Measurements from ENCODE around the gene NEURL1.

Gene NEURL1

GRCh38 chr10:103493362-103493915 is at the start of gene NEURL1:
Gene NEURL1, plus strand, starts transcription at chr10:103493705. Its CDS starts 683 bp downstream, at chr10:103494388.
- no peak for DNase-seq

GRCh38 chr10:103444478-103444877 is 49.0 kb upstream of the NEURL1 start:
- DNase-seq = no peak

- no peak for DNase-seq
These were observed 48.1 kb upstream of the NEURL1 start for GRCh38 chr10:103445366-103445765.

DNA sequence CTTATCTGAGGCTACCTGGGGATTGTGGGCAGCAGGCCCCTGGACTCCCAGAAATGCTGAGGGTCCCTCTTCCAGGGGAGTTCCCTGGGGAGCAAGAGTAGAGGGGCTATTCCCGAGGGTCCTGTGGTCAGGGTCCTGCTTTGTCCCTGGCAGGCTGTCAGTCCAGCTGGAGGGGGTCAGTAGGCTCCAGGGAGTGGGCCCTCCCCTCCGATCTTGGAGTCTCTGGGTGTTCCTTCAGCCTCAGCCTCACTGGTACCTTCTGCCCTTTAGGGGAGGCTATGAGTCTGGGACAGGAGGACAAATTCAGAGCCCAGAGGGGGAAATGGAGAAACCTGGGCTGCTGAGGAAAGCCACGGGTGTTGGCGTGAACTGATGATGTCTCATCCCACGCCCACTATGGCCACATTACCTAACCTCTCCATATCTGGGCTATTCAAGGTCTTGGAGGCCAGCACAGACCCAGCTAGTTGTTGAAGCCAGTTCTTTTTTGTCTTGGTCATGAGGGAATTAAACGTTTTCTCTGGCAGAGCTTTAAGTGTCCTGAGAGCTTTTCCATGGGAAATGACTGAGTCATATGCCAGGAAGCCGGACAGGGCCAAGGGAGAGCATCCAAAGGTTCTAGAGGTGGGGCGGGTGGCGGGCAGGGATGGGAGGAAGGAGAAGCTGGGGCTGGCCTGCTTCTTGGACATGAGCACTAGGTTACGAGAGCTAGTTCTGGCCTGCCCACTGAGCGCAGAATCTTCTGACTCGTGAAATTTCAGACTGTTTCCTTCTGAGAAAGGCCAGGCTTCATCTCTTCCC is 47.5 kb upstream of the NEURL1 start:
- no peak for DNase-seq

- no peak for DNase-seq
These were observed 46.3 kb upstream of the NEURL1 start for GRCh38 chr10:103447187-103447586.

GRCh38 chr10:103448746-103449145 is 44.8 kb upstream of the NEURL1 start:
- no peak for DNase-seq

DNA sequence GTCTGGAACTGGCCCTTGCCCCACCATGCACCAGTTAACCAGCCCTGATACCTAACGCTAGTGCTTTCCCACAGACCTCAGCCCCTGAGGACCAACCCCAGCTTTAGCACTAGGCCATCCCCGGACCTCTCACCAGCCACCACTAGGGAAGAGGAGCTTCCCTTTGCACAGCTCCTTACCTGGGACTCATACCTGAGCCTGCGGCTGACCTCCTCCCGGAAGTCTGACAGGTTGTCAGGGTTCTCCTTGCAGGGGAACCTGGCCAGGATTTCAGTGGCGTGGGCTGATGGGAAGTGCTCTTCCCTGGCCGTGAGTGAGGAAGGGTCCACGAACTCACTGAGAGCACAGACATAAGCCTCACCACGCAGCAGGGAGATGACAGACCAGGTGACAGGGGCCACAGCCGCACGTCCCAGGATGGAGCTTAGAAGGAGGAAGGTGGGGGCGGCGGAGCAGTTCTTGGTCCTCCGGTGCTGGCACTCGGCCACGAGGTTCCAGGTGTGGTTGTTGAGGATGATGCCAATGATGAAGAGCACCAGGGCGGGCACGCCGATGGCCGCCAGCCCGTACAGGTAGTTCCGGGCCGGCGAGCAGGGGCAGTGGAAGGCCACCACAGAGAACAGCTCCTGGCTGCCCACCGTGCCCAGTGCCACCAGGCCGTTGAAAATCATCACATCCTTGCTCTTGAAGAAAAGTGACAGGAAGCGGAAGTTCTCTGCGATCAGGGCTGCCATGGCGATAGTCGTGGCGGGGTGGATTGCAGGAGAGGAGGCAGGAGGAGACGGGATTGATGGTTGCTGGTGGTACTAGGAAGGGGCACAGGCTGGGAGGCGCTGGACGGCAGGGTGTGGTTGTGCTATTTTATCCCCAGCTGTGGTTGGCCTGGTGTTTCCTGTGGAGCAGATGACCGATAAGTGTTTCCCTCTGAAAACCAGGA is 44.0 kb upstream of the NEURL1 start:
- no peak for DNase-seq

DNA sequence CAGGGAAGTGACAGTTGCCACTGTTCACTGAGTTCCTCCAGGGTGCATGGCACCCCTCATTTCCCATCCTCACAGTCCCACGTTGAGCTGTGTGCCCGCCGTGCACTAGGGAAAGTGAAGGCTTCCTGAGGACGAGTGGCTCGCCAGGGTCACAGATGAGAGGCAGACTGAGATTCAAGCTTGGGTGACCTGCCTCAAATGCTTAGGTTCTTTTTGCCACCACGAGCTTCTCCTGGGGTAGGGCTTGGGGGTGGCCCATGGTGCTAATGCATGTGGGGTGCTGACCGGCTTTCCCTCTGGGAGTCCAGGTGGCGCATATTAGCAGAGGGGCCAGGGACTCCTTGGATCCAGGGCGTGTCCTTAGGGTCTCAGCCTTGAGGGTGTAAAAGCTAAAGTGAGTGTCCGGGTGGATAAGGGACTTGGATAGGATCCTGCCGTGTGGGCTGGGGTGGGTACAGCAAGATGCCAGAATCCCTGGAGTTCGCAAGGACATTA is 43.3 kb upstream of the NEURL1 start:
- DNase-seq = no peak

GRCh38 chr10:103451091-103451813 is 42.3 kb upstream of the NEURL1 start:
- no peak for DNase-seq

DNA sequence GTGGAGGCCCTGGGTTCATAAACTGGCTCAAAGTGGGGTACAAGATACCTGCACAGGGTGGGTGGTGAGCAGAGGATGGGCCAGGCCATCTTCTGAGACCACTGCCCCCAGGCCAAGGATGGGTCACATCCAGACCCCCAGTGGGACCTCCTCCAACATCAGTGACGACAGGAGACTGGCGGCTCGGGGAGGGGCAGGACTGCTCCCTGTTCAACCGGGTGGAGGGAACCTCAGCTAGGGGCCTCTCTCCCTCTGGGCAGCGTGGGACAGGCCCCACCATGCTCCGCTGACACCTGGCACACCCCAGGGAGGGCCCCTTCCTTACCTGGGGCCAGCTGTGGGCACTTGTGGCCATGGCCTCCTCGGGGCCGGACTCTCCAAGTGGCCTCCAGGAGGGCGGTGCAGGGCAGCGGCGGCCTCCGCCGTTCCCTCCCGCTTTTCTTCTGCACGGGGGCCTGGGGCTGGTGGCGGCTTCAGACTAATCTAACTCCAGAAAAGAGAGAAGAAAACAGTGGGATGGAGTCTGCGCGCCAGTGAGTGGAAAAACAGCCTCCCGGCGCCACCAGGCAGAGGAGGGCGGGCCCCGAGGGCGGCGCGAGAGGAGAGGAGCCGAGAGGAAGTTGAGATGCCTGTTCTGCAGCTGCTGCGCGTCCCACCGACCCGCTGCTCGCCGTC is 41.5 kb upstream of the NEURL1 start, which contains the start of gene CALHM2:
CALHM2 (minus strand) TSS at position 540 of the 675 bp plus-strand sequence. CDS start 2,429 bp downstream, outside the sequence.
- DNase-seq = no peak

DNA sequence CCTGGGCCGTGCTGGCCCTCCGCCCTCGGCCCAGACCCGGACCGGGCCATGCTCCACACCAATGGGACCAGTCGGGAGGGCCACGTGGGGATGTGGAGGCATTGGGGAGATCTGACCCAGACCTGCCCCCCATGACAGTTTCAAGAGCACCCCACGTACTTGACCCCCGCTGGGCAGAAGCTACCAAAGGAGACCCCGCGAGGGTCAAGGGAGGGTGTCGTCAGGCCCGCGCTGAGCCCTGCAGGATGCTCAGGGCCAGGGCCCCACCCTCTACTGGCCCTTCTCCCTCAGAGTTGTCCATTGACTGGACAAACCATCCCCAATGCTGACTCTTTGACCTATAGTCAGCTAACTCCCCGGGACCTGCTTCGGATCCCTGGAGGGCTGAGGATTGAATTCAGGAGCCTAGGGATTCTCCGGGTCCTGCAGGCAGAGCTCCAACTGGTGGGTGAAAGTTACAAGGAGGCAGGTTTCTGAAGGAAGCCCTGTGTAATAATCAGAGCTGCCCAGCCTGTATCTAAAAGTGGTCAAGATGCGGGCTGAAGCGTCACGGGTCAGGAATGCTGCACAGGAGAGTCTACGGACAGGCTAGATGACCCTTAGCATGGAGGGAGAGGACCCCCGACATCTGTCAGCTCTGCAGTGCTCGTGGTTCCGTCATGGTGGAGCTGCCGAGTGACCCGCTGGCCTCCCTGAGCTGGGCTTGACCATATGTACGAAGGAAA is 40.8 kb upstream of the NEURL1 start:
- no peak for DNase-seq

DNA sequence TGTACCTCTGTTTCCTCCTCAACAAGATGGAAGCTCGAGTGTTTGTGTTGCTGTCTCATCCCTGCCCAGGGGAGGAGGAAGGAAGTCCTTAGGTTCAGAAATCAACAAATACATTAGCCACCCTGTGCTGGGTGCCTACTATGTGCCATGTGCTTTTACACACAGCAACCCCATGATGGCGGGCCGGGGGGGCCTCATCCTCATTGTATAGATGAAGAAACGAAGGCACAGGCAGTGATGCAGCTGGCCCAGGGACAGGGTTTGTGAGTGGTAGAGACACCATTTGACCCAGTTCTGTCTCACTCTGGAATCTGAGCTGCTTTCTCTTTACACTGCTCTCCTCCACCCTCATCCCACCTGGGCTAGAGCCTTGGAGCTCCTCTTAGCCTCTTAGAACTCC is 39.5 kb upstream of the NEURL1 start:
- no peak for DNase-seq

GRCh38 chr10:103455235-103455634 is 38.3 kb upstream of the NEURL1 start:
- DNase-seq = no peak

DNA sequence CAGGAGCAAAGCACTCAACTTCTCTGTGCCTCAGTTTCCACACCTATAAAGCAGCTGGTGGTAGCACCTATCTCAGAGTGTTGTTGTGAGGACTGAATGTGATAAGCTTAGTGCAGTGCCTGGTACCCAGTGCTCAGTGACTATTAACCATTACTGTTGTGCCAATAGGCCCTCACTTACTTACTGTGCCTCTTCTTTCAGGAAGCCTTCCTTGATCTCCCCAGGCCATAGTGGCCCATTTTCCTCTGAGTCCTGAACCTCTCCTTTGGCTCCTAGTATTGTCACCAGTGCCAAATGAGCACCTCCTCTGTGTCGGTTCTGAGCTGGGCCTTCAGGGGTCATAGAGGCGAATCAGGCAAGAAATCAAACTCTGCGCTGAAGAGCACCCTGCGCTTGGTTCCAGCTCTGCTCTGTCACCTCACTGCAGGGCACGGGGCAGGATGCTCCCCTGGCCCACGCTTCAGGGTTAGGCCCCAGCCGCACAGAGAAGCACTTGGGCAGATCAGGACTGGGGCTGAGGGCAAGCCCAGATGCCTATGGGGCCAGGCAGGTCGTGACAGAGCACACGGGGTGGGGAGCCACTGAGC is 37.3 kb upstream of the NEURL1 start:
- no peak for DNase-seq

DNA sequence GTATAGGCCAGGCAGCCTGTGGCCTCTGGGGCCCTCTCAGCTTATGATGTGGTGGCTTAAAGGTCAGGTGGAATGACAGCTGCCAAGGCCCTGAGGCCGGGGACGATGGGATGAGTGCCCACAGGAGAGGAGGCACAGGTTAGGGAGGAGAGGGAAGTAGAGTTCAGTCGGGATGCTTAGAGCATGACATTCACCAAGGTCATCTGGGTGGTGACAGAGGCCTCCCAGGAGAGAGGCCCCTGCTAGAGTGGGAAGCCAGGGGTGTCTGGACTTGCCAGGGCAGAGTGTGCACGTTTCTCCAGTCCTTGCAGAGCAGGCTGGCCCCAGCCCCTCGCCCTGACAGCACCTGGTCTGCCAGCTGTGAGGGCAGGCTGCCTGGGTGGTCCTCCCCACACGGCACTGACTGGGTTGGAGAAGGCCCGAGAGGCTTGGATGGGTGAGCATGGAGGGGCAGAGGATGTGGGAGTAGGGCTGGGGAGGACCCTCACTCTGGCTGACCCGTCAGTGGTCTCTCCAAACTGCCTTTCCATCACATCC is 36.3 kb upstream of the NEURL1 start:
- DNase-seq = no peak

DNA sequence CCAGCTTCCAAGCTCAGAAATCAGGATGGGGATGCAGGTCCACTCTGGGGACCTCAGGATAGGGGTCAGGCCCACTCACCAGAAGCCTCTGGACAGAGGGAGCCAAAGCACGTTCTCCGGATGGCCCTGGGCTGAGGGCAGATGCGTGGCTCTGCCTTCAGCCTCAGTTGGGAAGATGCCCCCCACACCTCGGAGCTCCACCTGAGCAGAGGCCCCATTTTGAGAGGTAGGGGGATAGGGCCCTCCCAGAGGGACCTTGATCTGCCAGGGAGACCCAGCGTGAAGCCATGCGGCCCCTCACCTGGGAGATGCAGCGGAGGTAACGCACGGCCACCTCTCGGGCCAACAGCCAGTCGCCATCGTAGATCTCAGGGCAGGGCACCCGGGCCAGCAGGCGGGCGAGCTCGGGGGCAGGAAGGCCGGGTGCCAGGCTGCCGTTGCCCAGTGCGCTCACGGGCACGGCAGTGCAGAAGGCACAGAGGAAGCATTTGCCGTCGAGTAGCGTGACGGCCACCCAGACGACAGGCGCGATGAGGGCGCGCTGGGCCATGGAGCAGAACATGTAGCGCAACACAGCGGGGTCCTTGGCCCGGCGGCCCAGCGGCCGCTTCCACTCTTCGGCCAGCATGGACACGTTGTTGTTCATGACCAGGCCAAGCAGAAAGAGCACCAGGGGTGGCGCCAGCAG is 35.5 kb upstream of the NEURL1 start:
- no peak for DNase-seq

DNA sequence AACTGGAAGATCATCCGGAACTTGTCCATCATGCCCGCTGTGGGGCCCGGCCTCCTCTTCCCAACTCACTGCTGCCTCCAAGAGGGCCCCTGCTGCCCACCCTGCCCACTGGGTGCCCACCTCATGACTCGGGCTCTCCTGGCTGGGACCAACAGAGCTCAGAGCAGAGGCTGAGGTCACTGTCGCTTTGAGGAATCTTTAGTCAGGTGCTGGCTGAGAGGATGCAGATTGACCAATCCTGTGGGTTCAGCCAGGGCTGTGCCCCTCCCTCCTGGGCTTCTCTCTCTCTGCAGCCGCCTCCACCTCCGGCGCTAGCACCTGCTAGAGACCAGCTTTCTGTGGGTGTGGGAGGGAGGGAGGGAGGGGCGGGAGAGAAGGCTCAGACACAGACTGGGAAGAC is 34.8 kb upstream of the NEURL1 start, which contains the start of gene CALHM1:
CALHM1 (minus strand) TSS at position 181 of the 400 bp plus-strand sequence; CDS start at position 32, 149 bp downstream.
- DNase-seq = no peak

DNA sequence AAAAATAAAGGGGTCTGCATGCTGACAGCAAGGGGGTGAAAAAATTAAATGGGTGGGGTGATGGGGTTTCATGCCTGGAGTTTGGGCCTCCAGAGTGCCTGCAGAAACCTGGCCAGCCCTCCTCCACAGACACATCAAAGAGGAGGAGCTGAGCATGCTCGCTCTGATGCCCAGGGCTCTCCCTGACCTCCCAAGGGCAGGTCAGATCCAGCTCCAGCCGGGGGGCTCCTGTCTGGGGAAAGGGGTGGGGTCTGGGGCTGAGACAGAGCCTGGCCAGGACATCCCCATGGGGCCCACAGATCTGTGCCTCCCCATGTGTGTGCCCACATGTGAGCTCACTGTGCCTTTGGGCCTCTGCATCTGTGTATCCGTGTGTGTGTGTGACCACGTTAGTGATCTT is 33.9 kb upstream of the NEURL1 start:
- no peak for DNase-seq

DNA sequence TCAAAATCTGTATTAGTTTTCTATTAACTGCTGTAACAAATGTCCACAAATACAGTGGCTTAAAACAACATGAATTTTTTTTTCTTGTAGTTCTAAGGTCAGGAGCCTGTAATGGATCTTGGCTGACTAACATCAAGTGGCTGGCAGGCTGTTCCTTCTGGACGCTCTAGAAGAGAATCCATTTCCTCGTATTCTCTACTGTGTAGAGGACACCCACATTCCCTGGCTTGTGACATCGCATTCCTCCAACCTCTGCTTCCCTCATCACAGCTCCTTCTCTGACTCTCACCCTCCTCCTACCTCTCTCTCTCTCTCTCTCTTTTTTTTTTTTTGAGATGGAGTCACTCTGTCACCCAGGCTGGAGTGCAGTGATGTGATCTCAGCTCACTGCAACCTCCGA is 30.0 kb upstream of the NEURL1 start:
- no peak for DNase-seq
